Omental fat pad (tissue), 4 donors: ENCODE data around the gene SELENOM. TPM values are rescaled to one million over a fixed set of nuclear protein-coding genes. Genes with fewer than 3 reads are reported as not detected.

Source experiments
- ATAC-seq: fragments of 150-250 bp; one replicate; pipeline ENCODE4 v1.9.1; 2016; ENCODE audit warnings: mild to moderate bottlenecking, moderate library complexity; ENCODE audit not compliant: low FRiP score
- DNase-seq: peaks from one replicate; pipeline ENCODE4 v3.0.0-alpha.2; 2019; ENCODE audit warnings: low spot score
- CTCF ChIP-seq, 3 donors: fragments of 450-650 bp; IDR thresholded peaks; one replicate each; pipeline ENCODE4 v1.5.1; 2016 to 2017; ENCODE audit warnings: antibody characterized with exemption in 3 of 3, mild to moderate bottlenecking in 3 of 3, moderate library complexity in 2 of 3
- total RNA-seq, 4 donors: library from RNA; depleted of rRNA; stranded (reverse); fragments of >200 nt; gene quantifications; one replicate each; pipeline ENCODE4 v1.1.0, GENCODE V29; 2016

SELENOM gene
- total RNA-seq, 4 donors from 2014 or later, result 162 to 346 (median 230) TPM

DNA sequence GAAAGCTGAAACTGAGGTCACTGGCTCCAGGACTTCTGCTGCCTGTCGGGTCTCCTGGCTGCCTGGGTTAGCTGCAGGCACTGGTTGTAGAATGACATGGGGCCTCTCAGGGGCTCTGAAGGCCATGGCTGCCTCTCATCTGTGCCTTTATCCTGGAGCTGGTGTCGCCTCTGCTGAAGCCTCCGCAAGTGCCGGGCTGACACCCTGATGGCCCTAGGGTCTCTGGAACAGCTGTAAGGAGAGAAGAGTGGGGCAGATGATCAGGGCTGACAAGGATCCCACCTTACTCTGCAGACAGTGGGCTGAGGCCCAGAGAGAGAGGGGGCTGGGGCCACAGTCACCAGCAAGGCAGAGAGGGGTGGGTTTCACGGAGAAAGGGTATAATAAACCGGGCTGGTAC is 28.3 kb upstream of the SELENOM start:
- ATAC-seq (no peak), DNase-seq (no peak)
- no peak for TF ChIP-seq CTCF (IDR thresholded peaks at IDR 0.05)

GRCh38 chr22:31134688-31135087 is 27.3 kb upstream of the SELENOM start:
- TF ChIP-seq CTCF (IDR thresholded peaks at IDR 0.05), result no peak
- no peak for ATAC-seq
- no peak for DNase-seq

DNA sequence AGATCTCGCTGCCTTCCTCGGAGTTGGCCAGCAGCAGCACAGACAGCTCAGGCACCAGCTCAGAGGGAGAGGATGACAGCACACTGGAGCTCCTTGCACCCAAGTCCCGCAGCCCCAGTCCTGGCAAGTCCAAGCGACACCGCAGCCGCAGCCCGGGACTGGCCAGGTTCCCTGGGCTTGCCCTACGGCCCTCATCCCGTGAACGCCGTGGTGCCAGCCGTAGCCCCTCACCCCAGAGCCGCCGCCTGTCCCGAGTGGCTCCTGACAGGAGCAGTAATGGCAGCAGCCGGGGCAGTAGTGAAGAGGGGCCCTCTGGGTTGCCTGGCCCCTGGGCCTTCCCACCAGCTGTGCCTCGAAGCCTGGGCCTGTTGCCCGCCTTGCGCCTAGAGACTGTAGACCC is 26.5 kb upstream of the SELENOM start:
- no peak for DNase-seq
- no peak for ATAC-seq
- TF ChIP-seq CTCF (IDR thresholded peaks at IDR 0.05), result no peak

- no peak for TF ChIP-seq CTCF (IDR thresholded peaks at IDR 0.05)
- DNase-seq, result no peak
- ATAC-seq, result no peak
Measured at GRCh38 chr22:31130873-31131272, 23.5 kb upstream of the SELENOM start.

DNA sequence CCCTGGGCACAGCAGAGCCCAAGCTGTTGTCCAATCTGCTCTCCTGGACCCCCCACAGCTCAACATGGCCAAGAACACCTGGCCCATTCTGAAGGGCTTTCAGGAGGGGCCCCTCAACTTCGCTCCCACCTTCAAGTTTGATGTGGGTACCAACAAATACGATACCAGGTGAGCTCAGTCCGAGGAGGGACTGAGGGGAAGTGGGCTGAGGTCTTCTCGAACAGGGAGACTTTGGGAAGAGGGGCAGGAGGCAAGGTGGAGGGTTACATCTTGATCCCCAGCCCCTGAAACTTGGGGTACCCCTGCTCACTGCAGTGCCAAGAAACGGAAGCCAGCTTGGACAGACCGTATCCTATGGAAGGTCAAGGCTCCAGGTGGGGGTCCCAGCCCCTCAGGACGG is 20.8 kb upstream of the SELENOM start:
- no peak for DNase-seq
- ATAC-seq, result no peak
- no peak for TF ChIP-seq CTCF (IDR thresholded peaks at IDR 0.05)

GRCh38 chr22:31127181-31127772 is 19.9 kb upstream of the SELENOM start:
- TF ChIP-seq CTCF (IDR thresholded peaks at IDR 0.05), result no peak
- DNase-seq (no peak), ATAC-seq (no peak)

DNA sequence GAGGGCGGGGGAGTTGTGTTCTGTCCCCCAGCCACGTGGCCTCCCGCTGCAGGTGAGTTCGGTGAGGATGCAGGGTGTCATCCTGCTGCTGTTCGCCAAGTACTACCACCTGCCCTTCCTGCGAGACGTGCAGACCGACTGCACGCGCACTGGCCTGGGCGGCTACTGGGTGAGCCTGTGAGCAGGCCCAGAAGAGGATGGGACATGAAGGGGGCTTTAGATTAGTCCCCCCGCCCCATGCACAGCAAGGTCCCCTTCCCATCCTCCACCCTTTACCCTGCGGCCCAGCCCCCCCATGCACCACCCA is 19.5 kb upstream of the SELENOM start:
- DNase-seq (no peak), ATAC-seq (no peak)
- TF ChIP-seq CTCF (IDR thresholded peaks at IDR 0.05), result no peak
